ENCODE results near the gene HOPX.

HOPX gene

GRCh38 chr4:56633486-56633885 is 47.6 kb downstream of the HOPX start:
- TF ChIP-seq, protein P1, sequence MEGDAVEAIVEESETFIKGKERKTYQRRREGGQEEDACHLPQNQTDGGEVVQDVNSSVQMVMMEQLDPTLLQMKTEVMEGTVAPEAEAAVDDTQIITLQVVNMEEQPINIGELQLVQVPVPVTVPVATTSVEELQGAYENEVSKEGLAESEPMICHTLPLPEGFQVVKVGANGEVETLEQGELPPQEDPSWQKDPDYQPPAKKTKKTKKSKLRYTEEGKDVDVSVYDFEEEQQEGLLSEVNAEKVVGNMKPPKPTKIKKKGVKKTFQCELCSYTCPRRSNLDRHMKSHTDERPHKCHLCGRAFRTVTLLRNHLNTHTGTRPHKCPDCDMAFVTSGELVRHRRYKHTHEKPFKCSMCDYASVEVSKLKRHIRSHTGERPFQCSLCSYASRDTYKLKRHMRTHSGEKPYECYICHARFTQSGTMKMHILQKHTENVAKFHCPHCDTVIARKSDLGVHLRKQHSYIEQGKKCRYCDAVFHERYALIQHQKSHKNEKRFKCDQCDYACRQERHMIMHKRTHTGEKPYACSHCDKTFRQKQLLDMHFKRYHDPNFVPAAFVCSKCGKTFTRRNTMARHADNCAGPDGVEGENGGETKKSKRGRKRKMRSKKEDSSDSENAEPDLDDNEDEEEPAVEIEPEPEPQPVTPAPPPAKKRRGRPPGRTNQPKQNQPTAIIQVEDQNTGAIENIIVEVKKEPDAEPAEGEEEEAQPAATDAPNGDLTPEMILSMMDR (IDR thresholded peaks at IDR 0.05) = no peak
- TF ChIP-seq ZFX (IDR thresholded peaks at IDR 0.05; ENCODE audit: borderline replicate concordance) = no peak
- no peak overlapping the region for H3K27ac ChIP-seq

- H3K27ac ChIP-seq = no peak overlapping the region
- TF ChIP-seq ZFX (IDR thresholded peaks at IDR 0.05; ENCODE audit: borderline replicate concordance) = no peak
- TF ChIP-seq, protein P1 (IDR thresholded peaks at IDR 0.05) = no peak
Observed at GRCh38 chr4:56630876-56631666, 50.0 kb downstream of the HOPX start.

GRCh38 chr4:56628592-56628991 is 52.5 kb downstream of the HOPX start:
- no peak overlapping the region for H3K27ac ChIP-seq
- TF ChIP-seq, protein P1 (IDR thresholded peaks at IDR 0.05) = no peak
- no peak for TF ChIP-seq ZFX (IDR thresholded peaks at IDR 0.05; ENCODE audit: borderline replicate concordance)

GRCh38 chr4:56627985-56628384 is 53.1 kb downstream of the HOPX start:
- no peak overlapping the region for H3K27ac ChIP-seq
- TF ChIP-seq, protein P1 (IDR thresholded peaks at IDR 0.05) = no peak
- TF ChIP-seq ZFX (IDR thresholded peaks at IDR 0.05; ENCODE audit: borderline replicate concordance) = no peak

DNA sequence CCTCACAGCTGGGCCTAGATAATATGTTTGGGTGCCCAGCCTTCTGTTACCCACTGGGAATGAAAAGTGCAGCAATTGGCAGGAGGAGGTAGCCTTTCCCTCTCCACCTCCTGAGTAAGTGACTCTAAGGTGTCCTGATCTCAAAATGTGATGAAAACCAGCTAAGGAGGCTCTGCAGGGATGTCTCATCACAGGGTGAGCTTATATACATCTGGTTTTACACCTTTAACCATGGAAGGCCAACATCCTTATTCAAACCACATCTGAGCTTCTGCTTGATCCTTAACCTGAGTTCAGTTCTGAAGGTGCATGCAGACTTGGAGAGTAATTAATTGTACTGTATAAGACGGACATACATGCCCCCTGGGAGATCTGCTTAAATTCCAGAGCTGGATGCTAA is 53.7 kb downstream of the HOPX start:
- TF ChIP-seq ZFX (IDR thresholded peaks at IDR 0.05; ENCODE audit: borderline replicate concordance) = no peak
- TF ChIP-seq, protein P1 (IDR thresholded peaks at IDR 0.05) = no peak
- no peak overlapping the region for H3K27ac ChIP-seq

DNA sequence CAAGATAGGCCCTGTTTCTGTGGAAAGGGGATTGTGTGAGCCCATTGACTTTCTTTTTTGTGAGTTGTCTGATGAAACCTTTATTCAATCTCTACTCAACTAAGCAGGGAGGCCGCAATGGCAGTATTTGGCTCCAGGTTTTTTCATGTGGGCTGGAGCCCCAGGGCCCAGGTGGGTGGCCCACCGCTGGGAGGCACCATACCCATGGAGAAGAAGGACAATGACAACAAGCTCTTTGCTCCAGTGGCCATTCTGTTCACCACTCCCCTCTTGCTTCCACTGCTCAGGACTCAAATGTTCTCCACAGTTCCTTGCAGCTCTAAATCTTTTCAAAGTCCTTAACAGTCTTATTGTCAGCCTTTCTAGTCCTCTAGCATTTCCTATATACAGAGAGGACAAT is 54.1 kb downstream of the HOPX start:
- H3K27ac ChIP-seq = no peak overlapping the region
- TF ChIP-seq, protein P1 (IDR thresholded peaks at IDR 0.05) = no peak
- TF ChIP-seq ZFX (IDR thresholded peaks at IDR 0.05; ENCODE audit: borderline replicate concordance) = no peak

DNA sequence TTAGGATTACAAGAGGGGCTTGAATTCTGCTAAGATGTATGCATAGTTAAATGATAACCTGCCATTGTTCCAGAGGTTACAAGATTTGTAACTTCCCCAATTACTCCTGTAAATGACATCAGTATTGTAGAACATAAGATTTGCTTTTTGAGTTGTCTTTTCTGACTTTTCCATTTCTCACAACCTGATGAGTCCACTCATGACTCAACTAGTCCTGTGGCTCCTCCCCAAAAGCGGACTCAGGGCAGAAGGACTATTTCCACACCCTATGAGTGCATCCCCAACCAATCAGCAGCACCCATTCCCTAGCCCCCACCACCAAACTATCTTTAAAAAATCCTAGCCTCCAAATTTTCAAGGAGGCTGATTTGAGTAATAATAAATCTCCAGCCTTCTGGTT is 54.7 kb downstream of the HOPX start:
- H3K27ac ChIP-seq = no peak overlapping the region
- TF ChIP-seq ZFX (IDR thresholded peaks at IDR 0.05; ENCODE audit: borderline replicate concordance) = no peak
- TF ChIP-seq, protein P1 (IDR thresholded peaks at IDR 0.05) = no peak
